Measurements from ENCODE around the gene WDR1. TPM values are rescaled to one million over a fixed set of nuclear protein-coding genes. Genes with fewer than 3 reads are reported as not detected.
A peak's percentile ranks its signal among the peaks of the same experiment; 100 is the strongest.

Gene WDR1
- polyA plus RNA-seq, 4 donors: 180 to 224 (median 194) TPM

DNA sequence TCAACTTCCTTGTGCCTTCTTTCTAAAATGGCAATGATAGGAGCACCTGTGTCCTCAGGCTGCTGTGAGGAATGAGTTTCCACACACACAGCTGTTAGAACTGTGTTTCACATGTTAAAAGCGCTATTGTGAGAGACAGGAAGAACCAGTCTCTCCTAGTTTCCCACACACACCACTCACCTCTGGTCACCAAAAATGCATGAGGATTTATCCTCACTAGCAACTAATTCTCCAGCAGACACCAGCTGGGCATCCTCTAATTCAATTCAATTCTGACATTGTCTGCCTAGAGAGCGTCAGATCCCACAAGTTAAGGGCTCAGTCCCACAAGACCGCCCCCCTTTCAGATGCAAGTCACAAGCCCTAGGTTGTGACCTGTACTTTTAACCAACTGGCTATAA is 66.3 kb downstream of the WDR1 start:
- DNase-seq (ENCODE audit: low read depth in 4 of 4, low spot score in 3 of 4): no peak

DNA sequence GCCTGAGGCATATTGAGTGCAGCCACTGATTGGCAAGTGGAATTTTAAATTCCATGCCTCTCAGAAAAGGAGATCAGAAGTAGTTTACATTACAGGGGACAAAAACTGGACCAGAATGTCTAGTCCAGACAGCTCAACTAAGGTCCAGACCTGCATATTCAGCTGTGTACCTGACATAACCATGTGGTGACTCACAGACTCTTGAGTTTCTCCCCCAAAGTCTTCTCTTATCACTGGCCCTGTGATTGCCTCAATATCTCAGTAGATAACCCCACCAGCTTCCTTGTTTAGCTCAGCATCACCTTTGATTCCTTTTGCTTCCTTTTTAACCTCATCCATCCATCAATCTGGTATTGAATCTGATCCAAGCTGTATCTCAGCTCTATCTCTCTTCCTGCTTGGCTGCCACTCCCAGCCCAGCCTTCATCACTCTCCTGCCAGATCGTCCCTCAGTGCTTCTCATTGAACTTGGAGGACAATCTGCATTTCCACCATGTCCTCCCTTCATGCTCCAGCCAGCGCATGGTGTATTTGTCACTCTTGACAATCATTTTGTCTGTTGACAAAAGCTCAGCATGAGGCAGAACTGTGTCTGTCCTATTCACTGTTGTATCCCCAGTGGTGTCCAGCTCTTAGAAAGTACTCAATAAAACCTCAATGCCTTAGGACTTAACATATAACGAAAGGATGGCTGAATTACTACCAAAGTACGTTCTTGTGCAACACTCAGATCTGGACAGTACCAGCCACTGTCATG is 67.5 kb downstream of the WDR1 start:
- no peak for DNase-seq (ENCODE audit: low read depth in 4 of 4, low spot score in 3 of 4)

DNA sequence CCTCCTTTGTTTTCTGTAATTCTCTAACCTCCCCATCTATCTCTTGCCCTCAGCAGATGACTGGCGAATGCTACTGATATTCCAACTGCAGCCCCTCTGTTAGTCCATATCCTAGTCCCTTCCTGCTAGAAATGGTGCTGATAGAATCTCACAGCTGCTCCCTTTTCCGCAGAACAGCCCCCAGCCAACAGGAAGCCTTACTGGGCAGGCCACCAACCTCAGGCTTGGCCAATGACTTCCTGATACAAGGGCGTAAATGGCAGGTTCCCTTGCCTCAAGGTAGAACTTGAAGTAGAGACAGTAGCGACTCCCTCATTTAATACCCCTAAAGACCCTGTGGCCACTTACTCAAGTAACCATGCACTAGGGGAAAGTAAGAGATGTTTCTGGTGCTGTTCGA is 68.6 kb downstream of the WDR1 start:
- no peak for DNase-seq (ENCODE audit: low read depth in 4 of 4, low spot score in 3 of 4)

DNA sequence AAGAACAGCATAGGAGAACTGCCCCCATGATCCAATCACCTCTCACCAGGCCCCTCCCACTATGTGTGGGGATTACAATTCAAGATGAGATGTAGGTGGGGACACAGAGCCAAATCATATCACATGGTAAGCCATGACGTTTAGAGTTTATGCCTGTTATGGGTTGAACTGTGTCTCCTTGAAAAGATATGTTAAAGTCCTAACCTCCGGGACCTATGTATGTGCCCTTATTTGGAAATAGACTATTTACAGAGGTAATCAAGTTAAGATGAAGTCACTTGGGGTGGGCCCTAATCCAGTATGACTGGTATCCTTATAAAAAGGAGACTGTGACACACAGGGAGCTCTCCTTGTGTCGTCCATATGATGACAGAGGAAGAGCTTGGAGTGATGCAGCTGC is 70.1 kb downstream of the WDR1 start:
- no peak for DNase-seq (ENCODE audit: low read depth in 4 of 4, low spot score in 3 of 4)

DNA sequence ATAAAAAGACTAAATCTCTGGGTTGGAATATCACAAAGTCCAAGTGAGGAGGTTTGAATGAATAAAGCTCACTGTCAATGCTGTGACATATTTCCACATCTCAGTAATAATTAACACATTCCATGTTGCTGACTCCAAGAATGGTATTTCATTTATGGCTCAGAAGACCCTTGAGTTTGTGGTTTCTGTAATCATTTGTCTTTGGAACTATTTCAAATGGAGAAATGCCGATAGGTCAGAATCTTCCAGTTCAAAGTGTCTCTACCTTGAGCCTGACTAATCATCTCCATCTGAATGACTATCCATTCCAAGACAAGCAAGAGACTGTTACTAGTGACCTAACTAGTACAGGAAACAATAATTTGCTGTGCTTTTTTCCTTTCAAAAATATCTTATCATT is 71.1 kb downstream of the WDR1 start:
- no peak for DNase-seq (ENCODE audit: low read depth in 4 of 4, low spot score in 3 of 4)

DNA sequence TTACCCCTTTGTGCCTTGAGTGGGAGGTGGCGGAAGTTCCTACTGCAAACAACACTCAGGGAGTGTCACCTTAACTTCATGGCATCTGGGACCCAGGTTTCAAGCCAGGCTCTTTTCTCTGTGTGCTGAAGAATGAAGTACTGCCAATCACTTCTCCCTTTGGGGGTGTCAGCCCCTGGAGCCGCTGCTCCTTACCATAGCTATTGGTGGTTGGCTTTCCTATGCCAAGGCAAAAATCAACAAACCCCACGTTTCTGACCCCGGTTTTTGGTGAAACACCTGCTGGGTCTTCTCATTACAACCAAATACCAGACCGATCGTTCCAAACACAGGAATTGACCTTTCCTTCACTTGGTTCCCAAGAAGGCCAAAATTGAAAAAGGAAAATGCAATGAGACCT is 75.6 kb downstream of the WDR1 start:
- no peak for DNase-seq (ENCODE audit: low read depth in 4 of 4, low spot score in 3 of 4)

DNA sequence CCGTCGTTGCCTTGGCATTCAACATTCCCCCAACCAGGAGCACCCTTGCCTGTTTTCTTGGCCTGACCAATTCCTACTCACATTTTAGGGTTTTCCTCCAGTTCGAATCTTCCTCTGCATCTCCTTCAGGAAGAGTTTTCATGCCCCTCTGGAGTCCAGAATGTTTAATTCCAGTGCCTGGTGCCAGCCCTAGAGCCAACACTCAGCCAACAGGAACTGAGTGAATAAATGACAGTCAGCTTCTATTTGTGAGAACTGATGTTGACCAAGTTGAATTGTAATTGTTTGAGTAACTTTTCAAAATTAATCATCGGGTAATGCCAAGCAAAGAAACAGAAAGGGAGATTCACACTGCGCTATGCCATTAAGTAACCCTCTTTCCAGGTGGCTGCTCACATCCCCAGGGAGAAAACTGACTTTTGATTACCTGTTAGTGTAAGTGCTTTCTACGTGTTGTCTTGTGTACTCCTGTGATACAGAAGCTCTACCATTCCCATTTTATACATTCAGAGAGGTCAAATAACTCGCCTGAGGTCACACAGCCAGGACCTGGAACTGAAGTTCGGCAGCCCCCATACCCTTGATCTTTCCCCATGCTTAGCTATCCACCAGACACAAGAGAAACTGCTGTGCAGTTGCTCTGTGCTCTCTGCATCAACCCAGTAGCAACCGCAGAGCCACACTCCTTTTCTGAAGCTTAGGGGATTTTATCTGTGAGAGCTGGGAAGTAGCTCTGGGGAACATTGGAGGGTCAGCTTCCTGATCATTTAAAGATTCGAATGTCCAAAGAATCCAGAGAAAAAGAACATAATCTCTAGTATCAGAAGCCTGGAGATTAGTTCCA is 76.3 kb downstream of the WDR1 start:
- no peak for DNase-seq (ENCODE audit: low read depth in 4 of 4, low spot score in 3 of 4)

DNA sequence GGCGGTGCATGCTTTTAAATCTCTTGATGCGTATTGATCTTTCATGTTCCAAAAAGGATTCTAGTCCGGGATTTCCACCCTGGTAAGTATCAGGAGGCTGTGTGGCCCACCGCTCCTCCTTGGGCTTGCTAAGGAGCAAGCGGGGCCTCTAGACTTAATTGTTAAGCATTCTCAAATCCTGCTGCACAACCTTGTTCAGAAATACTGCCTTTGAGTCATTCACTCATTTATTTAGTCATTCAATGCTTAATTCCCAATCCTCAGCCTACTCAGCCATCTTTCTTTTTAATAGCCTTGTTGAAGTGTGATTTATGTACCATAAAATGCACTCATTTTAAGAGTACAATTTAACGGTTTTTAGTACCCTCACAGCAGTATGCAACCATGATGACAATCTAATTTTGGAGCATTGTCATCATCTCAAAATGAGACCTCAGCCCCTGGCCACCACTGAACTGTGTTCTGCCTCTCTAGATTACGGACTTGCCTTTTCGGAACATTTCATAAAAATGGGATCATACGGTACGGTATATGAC is 79.7 kb downstream of the WDR1 start:
- DNase-seq (ENCODE audit: low read depth in 4 of 4, low spot score in 3 of 4): no peak

DNA sequence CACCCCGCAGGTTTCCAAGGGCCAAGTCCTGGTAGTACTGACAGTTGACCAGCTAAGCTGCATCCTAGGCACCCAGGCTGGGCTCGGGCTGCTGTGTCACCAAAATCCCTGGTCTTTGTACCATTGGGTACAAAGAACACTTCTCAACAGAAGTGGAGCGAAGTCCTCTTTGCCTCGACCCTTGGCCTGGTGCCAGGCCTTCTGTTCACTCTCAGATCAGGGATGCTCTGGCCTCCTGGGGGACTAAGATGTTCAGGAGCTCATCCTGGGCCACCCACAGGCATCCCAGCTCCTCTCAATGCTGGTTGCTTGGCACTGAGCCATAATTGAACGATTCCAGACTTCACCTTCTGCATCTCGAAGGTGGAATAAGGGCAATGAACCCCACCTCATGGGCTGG is 81.5 kb downstream of the WDR1 start:
- DNase-seq (ENCODE audit: low read depth in 4 of 4, low spot score in 3 of 4): no peak

DNA sequence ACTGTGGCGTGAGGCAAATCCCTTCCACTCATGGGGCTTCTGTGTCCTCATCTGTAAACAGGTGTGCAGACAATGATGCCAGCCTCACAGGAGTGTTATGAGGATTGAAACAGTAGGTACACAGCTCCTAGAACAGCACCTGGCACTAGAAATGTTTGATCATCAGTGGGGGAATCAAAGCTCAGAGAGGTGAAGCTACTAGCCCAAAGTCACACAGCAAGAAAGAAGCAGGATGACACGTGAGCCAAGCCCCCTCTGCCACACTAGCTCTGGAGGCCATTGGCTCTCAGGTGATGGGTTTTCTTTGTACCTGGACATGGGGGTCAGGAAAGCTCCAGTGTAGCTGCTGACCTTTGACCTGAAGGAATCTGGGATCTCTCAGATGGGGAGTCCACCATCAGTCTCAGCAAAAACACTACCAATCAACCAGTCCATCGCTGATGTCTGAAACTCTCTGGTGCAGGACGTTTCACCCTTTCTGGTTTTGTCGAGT is 81.9 kb downstream of the WDR1 start:
- DNase-seq (ENCODE audit: low read depth in 4 of 4, low spot score in 3 of 4): no peak

DNA sequence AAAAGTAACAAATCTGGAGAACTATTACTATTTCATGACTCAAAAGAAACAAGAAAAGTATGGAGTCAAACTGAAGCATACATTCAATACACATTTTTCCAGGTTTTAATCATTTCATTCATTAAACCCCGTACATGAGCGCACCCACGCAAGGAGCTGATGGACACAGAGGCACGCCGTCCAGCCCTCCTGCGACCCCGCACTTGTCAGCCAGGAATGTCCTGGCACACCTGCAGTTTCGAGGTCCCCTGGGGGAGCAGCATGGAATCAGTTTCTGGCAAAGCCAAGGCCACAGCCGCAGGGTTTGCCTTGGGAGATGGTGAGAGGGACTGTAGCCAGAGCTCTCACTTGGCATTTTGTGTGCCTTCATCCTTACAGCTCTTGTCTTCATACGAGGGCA is 82.5 kb downstream of the WDR1 start:
- DNase-seq (ENCODE audit: low read depth in 4 of 4, low spot score in 3 of 4): no peak

DNA sequence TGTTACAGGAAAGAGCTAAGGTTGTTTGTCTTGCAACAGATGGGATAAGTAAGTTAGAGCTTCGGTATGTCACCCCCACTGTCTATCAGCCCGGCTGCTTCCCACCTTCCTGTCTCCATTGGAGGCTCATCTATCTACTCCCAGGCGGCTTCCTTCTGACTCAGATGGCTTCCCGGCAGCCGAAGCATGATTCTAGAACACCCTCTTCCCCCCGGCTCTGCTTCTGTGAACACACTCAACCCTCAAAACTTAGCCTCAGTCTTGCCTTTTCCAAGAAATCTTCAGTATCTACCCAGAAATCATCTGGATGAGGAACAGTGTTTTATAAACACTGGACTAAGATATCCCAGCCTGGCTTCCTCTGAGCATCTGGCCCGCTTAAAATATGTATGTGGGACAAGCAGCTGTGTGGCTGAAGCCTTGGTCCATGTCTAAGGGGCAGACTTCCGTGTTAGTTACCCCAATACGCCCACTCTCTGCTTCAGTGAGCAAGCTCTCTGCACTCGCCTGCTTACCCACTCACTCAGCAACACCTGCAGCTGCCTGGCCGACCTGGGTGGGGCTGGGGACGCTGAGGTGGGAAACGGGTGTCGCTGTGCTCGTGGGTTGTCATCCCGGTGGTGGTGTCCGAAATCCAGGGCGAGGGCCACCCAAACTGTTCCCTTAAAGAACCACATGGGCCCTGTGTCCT is 83.3 kb downstream of the WDR1 start:
- no peak for DNase-seq (ENCODE audit: low read depth in 4 of 4, low spot score in 3 of 4)

DNA sequence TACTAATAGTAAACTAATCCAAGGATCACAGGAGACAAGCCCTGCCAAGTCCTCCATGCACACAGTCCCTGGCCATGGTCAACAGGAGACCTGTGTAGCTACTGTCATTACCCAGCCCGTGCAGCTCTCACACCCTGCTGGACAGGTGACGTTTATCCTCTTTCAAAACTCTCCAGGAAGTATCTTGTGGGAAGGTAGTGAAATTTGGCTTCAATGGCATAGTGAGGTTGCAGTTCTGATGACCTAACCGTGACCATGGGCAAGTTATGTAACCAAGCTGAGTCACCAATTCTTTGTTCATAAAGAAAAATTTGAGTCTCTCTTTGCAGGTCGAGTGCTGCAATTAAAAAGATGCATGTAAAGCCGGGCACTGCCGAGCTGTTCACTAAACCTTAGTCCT is 84.0 kb downstream of the WDR1 start:
- no peak for DNase-seq (ENCODE audit: low read depth in 4 of 4, low spot score in 3 of 4)

DNA sequence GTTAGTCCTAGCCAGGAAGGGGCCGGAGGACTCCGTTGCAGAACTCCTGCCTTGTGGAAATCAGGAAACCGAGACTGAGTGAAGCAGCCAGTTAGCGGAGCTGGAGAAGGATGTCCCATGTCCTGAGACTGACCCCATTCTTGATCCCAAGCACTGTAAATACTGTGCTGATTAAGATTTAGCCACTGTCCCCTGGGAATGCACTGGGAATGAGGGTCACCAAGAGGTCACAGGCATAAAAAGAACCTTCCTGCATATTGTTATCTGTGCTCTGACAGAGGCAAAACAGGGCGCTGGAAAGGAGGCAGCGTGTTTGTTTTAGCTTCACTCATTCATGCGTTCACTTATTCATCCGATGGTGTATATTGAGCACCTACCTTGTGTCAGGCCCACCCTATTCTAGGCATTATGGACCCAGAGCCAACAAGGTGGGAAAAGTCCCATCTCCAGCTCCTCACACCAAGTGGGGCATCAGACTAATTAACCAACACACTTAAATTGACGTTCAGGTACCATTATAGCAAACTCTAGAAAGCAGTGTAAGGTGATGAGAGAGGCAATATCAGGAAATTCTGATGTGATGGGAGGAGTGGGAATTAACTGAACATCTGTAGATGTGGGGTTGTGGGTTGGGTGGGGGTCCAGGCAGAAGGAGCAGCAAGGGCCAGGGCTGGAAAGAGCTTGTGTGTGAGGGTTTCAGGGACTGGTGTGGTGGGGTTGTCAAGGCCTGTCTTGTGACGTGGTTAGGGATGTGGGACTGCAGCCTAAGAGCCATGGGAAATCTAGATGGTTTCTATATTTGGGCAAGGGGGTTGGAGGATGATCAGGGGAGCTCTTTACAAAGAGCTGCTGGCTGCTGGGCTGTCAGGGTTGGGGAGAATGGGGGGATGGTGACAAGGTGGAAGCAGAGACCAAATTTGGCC is 84.7 kb downstream of the WDR1 start:
- peak in 1 of 4 donors; percentile 49 for DNase-seq (ENCODE audit: low read depth in 4 of 4, low spot score in 3 of 4)

DNA sequence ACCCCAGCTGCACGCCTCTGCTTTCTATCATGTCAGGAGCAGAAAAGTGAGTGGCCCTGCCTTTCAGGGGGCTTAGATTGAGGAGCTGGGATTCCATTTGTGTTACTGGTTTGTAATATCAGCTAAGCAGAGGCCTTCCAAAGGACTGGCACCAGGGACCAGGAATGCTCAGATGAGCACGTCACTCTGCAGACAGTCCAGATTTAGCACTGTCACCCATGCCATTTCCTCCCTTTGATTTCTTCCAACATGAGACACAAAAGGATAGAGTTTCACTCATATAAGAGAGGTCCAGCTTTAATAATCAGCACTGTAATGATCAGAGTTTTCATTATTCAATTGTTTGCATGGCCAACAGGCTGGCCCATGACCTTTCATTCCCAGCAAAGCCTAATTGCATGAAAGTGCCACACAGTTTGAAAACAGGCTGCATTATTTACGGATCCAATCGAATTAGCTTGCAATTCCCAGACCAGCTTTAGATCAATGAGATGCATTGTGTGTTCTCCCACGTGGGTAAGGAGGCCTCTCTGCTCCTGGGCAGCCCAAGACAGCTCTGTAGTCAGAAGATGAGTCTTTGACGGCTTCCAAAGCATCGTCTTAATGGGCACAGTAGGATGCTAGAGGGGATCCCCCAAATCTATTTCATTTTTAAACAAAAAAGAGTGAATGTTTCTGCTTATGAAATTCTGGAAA is 85.5 kb downstream of the WDR1 start:
- no peak for DNase-seq (ENCODE audit: low read depth in 4 of 4, low spot score in 3 of 4)

DNA sequence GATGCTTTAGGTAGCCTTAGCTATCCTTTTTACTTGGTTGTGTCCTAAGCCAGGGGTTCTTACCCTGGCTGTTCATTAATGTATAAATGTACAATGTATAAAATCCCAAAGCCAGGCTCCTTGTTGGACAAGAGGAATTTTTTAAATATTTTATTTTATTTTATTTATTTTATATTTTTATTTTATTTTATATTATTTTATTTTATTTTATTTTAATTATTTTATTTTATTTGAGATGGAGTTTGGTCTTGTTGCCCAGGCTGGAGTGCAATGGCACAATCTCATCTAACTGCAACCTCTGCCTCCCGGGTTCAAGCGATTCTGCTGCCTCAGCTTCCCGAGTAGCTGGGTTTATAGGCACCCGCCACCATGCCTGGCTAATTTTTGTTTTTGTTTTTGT is 87.2 kb downstream of the WDR1 start:
- no peak for DNase-seq (ENCODE audit: low read depth in 4 of 4, low spot score in 3 of 4)

DNA sequence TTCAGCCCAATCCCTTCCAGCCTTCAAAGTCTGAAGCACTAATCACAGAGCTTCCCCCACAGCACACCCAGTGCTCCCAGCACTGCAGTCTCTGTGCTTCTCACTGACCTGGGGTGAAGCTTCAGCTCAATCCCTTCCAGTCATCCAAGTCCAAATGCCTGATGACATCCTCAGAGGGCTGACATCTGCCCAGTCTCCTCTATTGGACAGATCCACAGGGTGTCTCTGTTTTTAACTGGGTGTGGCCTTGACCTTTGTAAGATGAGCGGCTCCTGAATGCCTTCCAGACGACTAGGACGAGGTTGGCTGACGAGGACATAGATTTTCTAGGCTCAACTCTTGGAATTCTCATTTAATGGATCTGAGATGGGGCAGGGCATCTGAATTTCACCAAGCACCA is 87.7 kb downstream of the WDR1 start:
- DNase-seq (ENCODE audit: low read depth in 4 of 4, low spot score in 3 of 4): no peak

DNA sequence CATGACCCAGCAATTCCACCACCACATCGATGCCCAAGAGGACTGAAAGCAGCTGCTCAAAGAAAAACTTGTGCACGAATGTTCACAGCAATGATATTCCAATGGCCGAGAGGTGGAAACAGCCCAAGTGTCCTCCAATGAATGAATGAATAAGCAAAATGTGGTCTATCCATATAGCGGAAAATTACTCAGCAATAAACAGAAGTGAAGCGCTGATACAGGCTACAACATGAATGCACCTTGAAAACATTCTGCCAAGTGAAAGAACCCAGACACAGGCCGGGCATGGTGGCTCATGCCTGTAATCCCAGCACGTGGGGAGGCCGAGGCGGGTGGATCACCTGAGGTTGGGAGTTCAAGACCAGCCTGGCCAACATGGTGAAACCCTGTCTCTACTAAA is 90.1 kb downstream of the WDR1 start:
- no peak for DNase-seq (ENCODE audit: low read depth in 4 of 4, low spot score in 3 of 4)

DNA sequence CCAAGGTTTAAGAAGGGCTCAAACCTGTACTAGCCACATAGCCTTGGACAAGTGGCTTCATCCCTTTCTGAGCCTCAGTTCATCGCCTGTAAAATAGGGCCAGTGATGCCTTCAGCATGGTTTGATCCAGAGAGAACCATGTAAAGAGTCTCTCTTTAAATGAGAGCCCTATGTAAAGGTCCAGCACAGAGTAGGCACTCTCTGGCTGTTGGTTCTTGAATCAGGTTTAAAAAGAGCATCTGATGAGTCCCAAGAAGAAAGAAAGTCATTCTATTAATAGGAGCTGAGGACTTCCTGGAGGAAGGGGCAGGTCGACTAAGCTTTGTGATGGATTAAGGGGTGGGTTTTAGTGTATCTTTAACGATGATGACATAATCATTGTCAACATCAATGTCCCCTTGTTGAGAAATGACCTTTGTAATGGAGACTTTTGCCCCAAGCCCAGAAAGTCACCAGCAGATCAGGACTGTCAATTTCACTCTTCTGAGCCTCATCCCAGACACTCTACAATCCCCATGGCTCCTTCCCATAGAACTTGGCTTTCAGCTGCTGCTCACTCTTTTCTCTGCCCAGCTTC is 91.3 kb downstream of the WDR1 start:
- no peak for DNase-seq (ENCODE audit: low read depth in 4 of 4, low spot score in 3 of 4)

Measured in right renal pelvis (tissue), 4 donors.